Naive B cell (primary cell): ENCODE measurements around the gene CPPED1. TPM values are rescaled to one million over a fixed set of nuclear protein-coding genes. Genes with fewer than 3 reads are reported as not detected.
A peak's percentile ranks its signal among the peaks of the same experiment; 100 is the strongest.

Experiments
- ATAC-seq, 2 donors: fragments of 150-1000 bp; cut with Tn5 transposase; 2 replicates each; pipeline ENCODE4 v1.10.0; 2021; ENCODE audit warnings: low read depth in 2 of 2, mild to moderate bottlenecking in 2 of 2, moderate library complexity in 2 of 2
- DNase-seq: peaks from one replicate; pipeline ENCODE4 v3.0.0; 2022
- H3K27ac Mint-ChIP-seq, 6 donors: one replicate each; pipeline ENCODE4 v1.8.0; 2020 to 2022; ENCODE audit warnings: mild to moderate bottlenecking in 6 of 6, mixed read lengths in 6 of 6, moderate library complexity in 5 of 6, inconsistent platforms in 2 of 6
- H3K27me3 Mint-ChIP-seq, 3 donors: one replicate each; pipeline ENCODE4 v1.8.0; 2021 to 2022; ENCODE audit warnings: mixed read lengths in 3 of 3, mild to moderate bottlenecking in 1 of 3
- H3K36me3 Mint-ChIP-seq, 2 donors: one replicate each; pipeline ENCODE4 v1.8.0; 2020 to 2022; ENCODE audit warnings: mixed read lengths in 2 of 2, inconsistent platforms in 1 of 2, mild to moderate bottlenecking in 1 of 2
- H3K4me1 Mint-ChIP-seq, 3 donors: one replicate each; pipeline ENCODE4 v1.8.0; 2020 to 2022; ENCODE audit warnings: mixed read lengths in 3 of 3, inconsistent platforms in 1 of 3, mild to moderate bottlenecking in 1 of 3, moderate library complexity in 1 of 3
- H3K4me3 Mint-ChIP-seq, 8 donors: one replicate each; pipeline ENCODE4 v1.8.0; 2020 to 2022; ENCODE audit warnings: mild to moderate bottlenecking in 8 of 8, mixed read lengths in 8 of 8, moderate library complexity in 8 of 8, inconsistent platforms in 2 of 8
- H3K9me3 Mint-ChIP-seq, 7 donors: one replicate each; pipeline ENCODE4 v1.8.0; 2020 to 2022; ENCODE audit warnings: mixed read lengths in 7 of 7, mild to moderate bottlenecking in 5 of 7, inconsistent platforms in 2 of 7, moderate library complexity in 1 of 7
- polyA plus RNA-seq, 6 donors: library from polyadenylated mRNA; unstranded; fragments of 300-500 nt; fragmentation: Illumina TruSeq; gene quantifications; one replicate each; pipeline ENCODE4 v1.2.3, GENCODE V29; 2021; ENCODE audit warnings: low read depth in 6 of 6

The CPPED1 gene
- 1 to 10 TPM; 1.9 to 9.1 (median 8.2) TPM for polyA plus RNA-seq

GRCh38 chr16:12803203-12804093, at the start of gene CPPED1:
TSS of gene CPPED1 (minus strand) at chr16:12803887. CDS start at chr16:12803776, 111 bp downstream.
- peaks cover 16 to 29% (median 28%) of the 10 kb centered on the region in 3 donors for H3K4me1 Mint-ChIP-seq
- H3K27ac Mint-ChIP-seq, result peak within 1 kb of the TSS in 5 of 6 donors; percentile 75 to 95 (median 89)
- peaks cover 4 to 21% (median 7%) of the 10 kb centered on the region in 3 donors for H3K27me3 Mint-ChIP-seq
- peak within 1 kb of the TSS; percentile 86 to 94 (median 92) for H3K4me3 Mint-ChIP-seq
- H3K9me3 Mint-ChIP-seq, result peaks cover 0 to 6% (median 2%) of the 10 kb centered on the region in 7 donors
- DNase-seq, result peak; percentile 84
- ATAC-seq, result peak; percentile 85 to 87
- H3K36me3 Mint-ChIP-seq, result no peaks in the 10 kb centered on the region

- Mint-ChIP-seq H3K4me3 (no peak overlapping the region), H3K4me1 (no peaks in the 10 kb centered on the region), H3K27me3 (peaks cover 16 to 36% (median 20%) of the 10 kb centered on the region in 3 donors), H3K36me3 (no peaks in the 10 kb centered on the region), H3K9me3 (peaks cover 0 to 7% (median 0%) of the 10 kb centered on the region in 7 donors), H3K27ac (no peak overlapping the region)
- ATAC-seq (no peak), DNase-seq (no peak)
Observed at GRCh38 chr16:12850186-12850585, 46.5 kb upstream of the CPPED1 start.

- peaks cover 0 to under 1% (median 0%) of the 10 kb centered on the region in 7 donors for H3K9me3 Mint-ChIP-seq
Observed at GRCh38 chr16:12846592-12846991, 42.9 kb upstream of the CPPED1 start.

GRCh38 chr16:12845282-12845681, 41.6 kb upstream of the CPPED1 start:
- ATAC-seq (no peak), DNase-seq (no peak)
- no peaks in the 10 kb centered on the region for H3K4me1 Mint-ChIP-seq
- H3K27ac Mint-ChIP-seq, result no peak overlapping the region
- H3K4me3 Mint-ChIP-seq, result no peak overlapping the region
- no peaks in the 10 kb centered on the region for H3K36me3 Mint-ChIP-seq
- H3K9me3 Mint-ChIP-seq, result peaks cover 0 to 14% (median 2%) of the 10 kb centered on the region in 7 donors
- H3K27me3 Mint-ChIP-seq, result peaks cover 12 to 35% (median 33%) of the 10 kb centered on the region in 3 donors

More at GRCh38 chr16:12846592-12846991, 42.9 kb upstream of the CPPED1 start:
- Mint-ChIP-seq H3K27ac (no peak overlapping the region), H3K27me3 (peaks cover 20 to 32% (median 30%) of the 10 kb centered on the region in 3 donors), H3K4me3 (no peak overlapping the region), H3K4me1 (no peaks in the 10 kb centered on the region), H3K36me3 (no peaks in the 10 kb centered on the region)
- ATAC-seq, result no peak
- no peak for DNase-seq

- no peak for ATAC-seq
- peaks cover 0 to 4% (median 0%) of the 10 kb centered on the region in 3 donors for H3K4me1 Mint-ChIP-seq
- H3K27me3 Mint-ChIP-seq, result peaks cover 13 to 46% (median 29%) of the 10 kb centered on the region in 3 donors
- peaks cover 0 to 6% of the 10 kb centered on the region in 2 donors for H3K36me3 Mint-ChIP-seq
- H3K4me3 Mint-ChIP-seq, result no peak overlapping the region
- peaks cover 0 to 54% (median 18%) of the 10 kb centered on the region in 7 donors for H3K9me3 Mint-ChIP-seq
- DNase-seq, result no peak
- no peak overlapping the region for H3K27ac Mint-ChIP-seq
Observed at GRCh38 chr16:12837756-12838155, 34.1 kb upstream of the CPPED1 start.

GRCh38 chr16:12837291-12837690, 33.6 kb upstream of the CPPED1 start:
- H3K36me3 Mint-ChIP-seq, result peaks cover 0 to 6% of the 10 kb centered on the region in 2 donors
- peak overlapping the region in 1 of 6 donors; percentile 2 for H3K27ac Mint-ChIP-seq
- peaks cover 0 to 54% (median 18%) of the 10 kb centered on the region in 7 donors for H3K9me3 Mint-ChIP-seq
- peaks cover 18 to 46% (median 33%) of the 10 kb centered on the region in 3 donors for H3K27me3 Mint-ChIP-seq
- H3K4me1 Mint-ChIP-seq, result peaks cover 0 to 4% (median 0%) of the 10 kb centered on the region in 3 donors
- DNase-seq, result no peak
- no peak overlapping the region for H3K4me3 Mint-ChIP-seq
- ATAC-seq, result no peak

GRCh38 chr16:12833926-12834325, 30.2 kb upstream of the CPPED1 start:
- Mint-ChIP-seq H3K9me3 (peaks cover 0 to 27% (median 10%) of the 10 kb centered on the region in 7 donors), H3K36me3 (peaks cover 0 to 6% of the 10 kb centered on the region in 2 donors), H3K27ac (peak overlapping the region in 1 of 6 donors; percentile 58), H3K27me3 (peaks cover 32 to 34% (median 33%) of the 10 kb centered on the region in 3 donors), H3K4me1 (peaks cover 0 to 4% (median 0%) of the 10 kb centered on the region in 3 donors), H3K4me3 (no peak overlapping the region)
- no peak for ATAC-seq
- DNase-seq, result no peak

GRCh38 chr16:12829096-12829888, 25.6 kb upstream of the CPPED1 start:
- peaks cover 16 to 33% (median 22%) of the 10 kb centered on the region in 3 donors for H3K27me3 Mint-ChIP-seq
- H3K4me1 Mint-ChIP-seq, result no peaks in the 10 kb centered on the region
- no peak overlapping the region for H3K27ac Mint-ChIP-seq
- ATAC-seq (no peak), DNase-seq (no peak)
- peaks cover 0 to 1% (median 0%) of the 10 kb centered on the region in 7 donors for H3K9me3 Mint-ChIP-seq
- H3K4me3 Mint-ChIP-seq, result no peak overlapping the region
- no peaks in the 10 kb centered on the region for H3K36me3 Mint-ChIP-seq

GRCh38 chr16:12828206-12828605, 24.5 kb upstream of the CPPED1 start:
- Mint-ChIP-seq H3K27ac (peak overlapping the region in 1 of 6 donors; percentile 27), H3K4me1 (no peaks in the 10 kb centered on the region), H3K36me3 (no peaks in the 10 kb centered on the region), H3K4me3 (no peak overlapping the region), H3K27me3 (peaks cover 15 to 29% (median 16%) of the 10 kb centered on the region in 3 donors), H3K9me3 (peaks cover 0 to 1% (median 0%) of the 10 kb centered on the region in 7 donors)
- no peak for ATAC-seq
- no peak for DNase-seq

- Mint-ChIP-seq H3K9me3 (peaks cover 0 to 1% (median 0%) of the 10 kb centered on the region in 7 donors), H3K27ac (no peak overlapping the region), H3K27me3 (peaks cover 16 to 22% (median 17%) of the 10 kb centered on the region in 3 donors), H3K4me3 (no peak overlapping the region), H3K4me1 (no peaks in the 10 kb centered on the region), H3K36me3 (no peaks in the 10 kb centered on the region)
- ATAC-seq (no peak), DNase-seq (no peak)
Observed at GRCh38 chr16:12826559-12826958, 22.9 kb upstream of the CPPED1 start.

- Mint-ChIP-seq H3K4me1 (peaks cover 0 to 5% (median 0%) of the 10 kb centered on the region in 3 donors), H3K27ac (peak overlapping the region in 1 of 6 donors; percentile 1), H3K27me3 (peaks cover 9 to 26% (median 24%) of the 10 kb centered on the region in 3 donors), H3K4me3 (no peak overlapping the region), H3K9me3 (peaks cover 0 to 4% (median 0%) of the 10 kb centered on the region in 7 donors), H3K36me3 (no peaks in the 10 kb centered on the region)
- DNase-seq (peak; percentile 51), ATAC-seq (peak; percentile 45 to 56)
Observed at GRCh38 chr16:12819126-12820117, 15.7 kb upstream of the CPPED1 start.

- peaks cover 0 to 4% (median 0%) of the 10 kb centered on the region in 7 donors for H3K9me3 Mint-ChIP-seq
- H3K4me3 Mint-ChIP-seq, result no peak overlapping the region
- H3K4me1 Mint-ChIP-seq, result peaks cover 0 to 5% (median 0%) of the 10 kb centered on the region in 3 donors
- peaks cover 9 to 26% (median 24%) of the 10 kb centered on the region in 3 donors for H3K27me3 Mint-ChIP-seq
- no peak for ATAC-seq
- H3K36me3 Mint-ChIP-seq, result no peaks in the 10 kb centered on the region
- DNase-seq, result no peak
- peak overlapping the region in 1 of 6 donors; percentile 5 for H3K27ac Mint-ChIP-seq
Observed at GRCh38 chr16:12818326-12818725, 14.6 kb upstream of the CPPED1 start.
